GM23338 (cell line): ENCODE results near the gene MTR. TPM values are rescaled to one million over a fixed set of nuclear protein-coding genes. Genes with fewer than 3 reads are reported as not detected.

ENCODE experiments used
- ATAC-seq: fragments of 200-7000 bp; cut with Tn5 transposase; 3 replicates; pipeline ENCODE4 v1.9.1; 2020
- DNase-seq: peaks from one replicate; pipeline ENCODE4 v3.0.0-alpha.2; 2015; ENCODE audit warnings: low spot score
- H2AFZ ChIP-seq: fragments of 200-600 bp; sonication (generic); 2 replicates; pipeline ENCODE4 v1.8.0; 2016; ENCODE audit warnings: antibody characterized with exemption, mild to moderate bottlenecking, moderate library complexity
- H3F3A ChIP-seq: fragments of 200-600 bp; sonication (generic); replicated peaks from 2 replicates; pipeline ENCODE4 v1.8.0; 2017; ENCODE audit warnings: antibody characterized with exemption, mixed run types, low read depth
- H3K27ac ChIP-seq: fragments of 200-600 bp; sonication (generic); 2 replicates; pipeline ENCODE4 v1.6.1; 2016; ENCODE audit warnings: low read depth
- H3K27me3 ChIP-seq: fragments of 200-600 bp; sonication (generic); 2 replicates; pipeline ENCODE4 v1.8.0; 2016; ENCODE audit warnings: mild to moderate bottlenecking, mixed run types, moderate library complexity; ENCODE audit not compliant: insufficient read depth
- H3K36me3 ChIP-seq: fragments of 200-600 bp; sonication (generic); 2 replicates; pipeline ENCODE4 v1.8.0; 2016; ENCODE audit warnings: mild to moderate bottlenecking; ENCODE audit not compliant: insufficient read depth
- H3K4me1 ChIP-seq: fragments of 200-600 bp; sonication (generic); 2 replicates; pipeline ENCODE4 v1.8.0; 2016; ENCODE audit warnings: mild to moderate bottlenecking, moderate library complexity; ENCODE audit not compliant: insufficient read depth
- H3K4me2 ChIP-seq: fragments of 200-600 bp; sonication (generic); 2 replicates; pipeline ENCODE4 v1.7.1; 2017; ENCODE audit warnings: mixed run types
- H3K4me3 ChIP-seq: fragments of 200-600 bp; sonication (generic); 2 replicates; pipeline ENCODE4 v1.6.1; 2016; ENCODE audit warnings: mixed run types
- H3K79me2 ChIP-seq: fragments of 200-600 bp; sonication (generic); replicated peaks from 2 replicates; pipeline ENCODE4 v1.8.0; 2017; ENCODE audit warnings: mild to moderate bottlenecking; ENCODE audit not compliant: insufficient read depth
- H3K9me2 ChIP-seq: fragments of 200-600 bp; sonication (generic); 2 replicates; pipeline ENCODE4 v1.8.0; 2017; ENCODE audit not compliant: insufficient read depth
- H4K20me1 ChIP-seq: fragments of 200-600 bp; sonication (generic); replicated peaks from 2 replicates; pipeline ENCODE4 v1.8.0; 2017; ENCODE audit warnings: mild to moderate bottlenecking; ENCODE audit not compliant: insufficient read depth
- H3K27ac Mint-ChIP-seq: 2 replicates; pipeline ENCODE4 v1.8.0; 2020; ENCODE audit warnings: inconsistent platforms, mild to moderate bottlenecking, moderate library complexity, mixed read lengths
- H3K27me3 Mint-ChIP-seq: 3 replicates; pipeline ENCODE4 v1.8.0; 2022; ENCODE audit warnings: low read depth, mild to moderate bottlenecking, moderate library complexity, mixed read lengths, inconsistent platforms; ENCODE audit not compliant: insufficient read depth, poor library complexity
- H3K36me3 Mint-ChIP-seq: 3 replicates; pipeline ENCODE4 v1.8.0; 2021; ENCODE audit warnings: low read depth, mild to moderate bottlenecking, inconsistent platforms, moderate library complexity, mixed read lengths
- H3K4me1 Mint-ChIP-seq: 3 replicates; pipeline ENCODE4 v1.8.0; 2020; ENCODE audit warnings: mild to moderate bottlenecking, inconsistent platforms, mixed read lengths
- H3K4me3 Mint-ChIP-seq: 3 replicates; pipeline ENCODE4 v1.8.0; 2021; ENCODE audit warnings: moderate library complexity, mild to moderate bottlenecking, inconsistent platforms, mixed read lengths
- H3K9me3 Mint-ChIP-seq: 3 replicates; pipeline ENCODE4 v1.8.0; 2020; ENCODE audit warnings: moderate library complexity, mild to moderate bottlenecking, inconsistent platforms, mixed read lengths
- EZH2 ChIP-seq: fragments of 200-600 bp; sonication (generic); IDR thresholded peaks from one replicate; pipeline ENCODE4 v1.8.0; 2017; ENCODE audit warnings: antibody characterized with exemption, mild to moderate bottlenecking, low read depth; ENCODE audit not compliant: unreplicated experiment
- EZH2phosphoT487 ChIP-seq: fragments of 200-600 bp; sonication (generic); IDR thresholded peaks from one replicate; pipeline ENCODE4 v1.8.1; 2018; ENCODE audit warnings: antibody characterized with exemption; ENCODE audit not compliant: unreplicated experiment
- JUNB ChIP-seq: IDR thresholded peaks from one replicate; pipeline ENCODE4 v1.6.1; 2016; ENCODE audit warnings: antibody characterized with exemption; ENCODE audit not compliant: unreplicated experiment
- NANOG ChIP-seq: IDR thresholded peaks from 2 replicates; pipeline ENCODE4 v1.6.1; 2016; ENCODE audit warnings: antibody characterized with exemption, borderline replicate concordance
- POLR2AphosphoS5 ChIP-seq: IDR thresholded peaks from 2 replicates; pipeline ENCODE4 v1.6.1; 2016; ENCODE audit warnings: antibody characterized with exemption, low read depth
- STAT1 ChIP-seq: IDR thresholded peaks from one replicate; pipeline ENCODE4 v1.6.1; 2016; ENCODE audit warnings: antibody characterized with exemption; ENCODE audit not compliant: unreplicated experiment
- ZNF114 ChIP-seq: fragments of 250-450 bp; sonication (Bioruptor Pico); IDR thresholded peaks from 2 replicates; pipeline ENCODE4 v1.5.0; 2020; ENCODE audit warnings: mild to moderate bottlenecking, moderate library complexity
- ZNF331 ChIP-seq: fragments of 250-450 bp; sonication (Bioruptor Pico); IDR thresholded peaks from 2 replicates; pipeline ENCODE4 v1.5.0; 2020; ENCODE audit warnings: low read depth, mild to moderate bottlenecking, moderate library complexity
- polyA plus RNA-seq: library from polyadenylated mRNA; unstranded; fragments of >200 nt; fragmentation: Nextera tagmentation; extraction: Ambion mirVana; gene quantifications from 2 replicates; pipeline ENCODE4 v1.2.1, GENCODE V29; 2016
- total RNA-seq: library from RNA; depleted of rRNA; stranded (reverse); fragments of >200 nt; shearing (Covaris generic); gene quantifications from 2 replicates; pipeline ENCODE4 v1.2.3, GENCODE V29; 2014
- TF ChIP-seq, protein P1 (sequence below): IDR thresholded peaks from one replicate; pipeline ENCODE4 v1.6.1; 2018; ENCODE audit warnings: antibody characterized with exemption; ENCODE audit not compliant: unreplicated experiment
- TF ChIP-seq, protein P2 (sequence below): fragments of 250-450 bp; sonication (Bioruptor Pico); IDR thresholded peaks from 2 replicates; pipeline ENCODE4 v1.5.0; 2020; ENCODE audit warnings: mild to moderate bottlenecking, moderate library complexity
- TF ChIP-seq, protein P3 (sequence below), 2 experiments: fragments of 200-600 bp in 1 of 2; sonication (generic) in 1 of 2; conservative IDR thresholded peaks; 2 replicates each; pipeline versions ENCODE4 v1.5.1 to v1.6.1; 2016 to 2017; ENCODE audit warnings: antibody characterized with exemption in 2 of 2, low read depth in 2 of 2, mild to moderate bottlenecking in 2 of 2, moderate library complexity in 1 of 2

The MTR gene
- total and polyA plus RNA-seq, 2 experiments from 2014 or later = 6.4 to 20.0 TPM

DNA sequence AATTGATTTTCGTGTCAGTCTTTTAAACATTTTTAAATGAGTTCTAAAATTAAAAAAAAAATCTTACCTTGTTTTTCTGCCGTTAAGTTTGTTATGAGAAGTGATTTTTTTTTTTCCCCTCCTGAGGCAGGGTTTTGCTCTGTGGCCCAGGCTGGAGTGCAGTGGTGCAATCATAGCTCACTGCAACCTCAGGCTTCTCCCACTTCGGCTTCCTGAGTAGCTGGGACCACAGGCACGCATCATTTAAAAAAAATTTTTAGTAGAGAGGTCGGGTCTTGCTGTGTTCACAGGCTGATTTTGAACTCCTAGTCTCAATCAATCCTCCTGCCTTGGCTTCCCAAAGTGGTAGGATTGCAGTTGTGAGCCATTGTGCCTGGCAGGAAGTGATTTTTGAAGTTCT is 41.1 kb downstream of the MTR start (continued):
- TF ChIP-seq, protein P1, sequence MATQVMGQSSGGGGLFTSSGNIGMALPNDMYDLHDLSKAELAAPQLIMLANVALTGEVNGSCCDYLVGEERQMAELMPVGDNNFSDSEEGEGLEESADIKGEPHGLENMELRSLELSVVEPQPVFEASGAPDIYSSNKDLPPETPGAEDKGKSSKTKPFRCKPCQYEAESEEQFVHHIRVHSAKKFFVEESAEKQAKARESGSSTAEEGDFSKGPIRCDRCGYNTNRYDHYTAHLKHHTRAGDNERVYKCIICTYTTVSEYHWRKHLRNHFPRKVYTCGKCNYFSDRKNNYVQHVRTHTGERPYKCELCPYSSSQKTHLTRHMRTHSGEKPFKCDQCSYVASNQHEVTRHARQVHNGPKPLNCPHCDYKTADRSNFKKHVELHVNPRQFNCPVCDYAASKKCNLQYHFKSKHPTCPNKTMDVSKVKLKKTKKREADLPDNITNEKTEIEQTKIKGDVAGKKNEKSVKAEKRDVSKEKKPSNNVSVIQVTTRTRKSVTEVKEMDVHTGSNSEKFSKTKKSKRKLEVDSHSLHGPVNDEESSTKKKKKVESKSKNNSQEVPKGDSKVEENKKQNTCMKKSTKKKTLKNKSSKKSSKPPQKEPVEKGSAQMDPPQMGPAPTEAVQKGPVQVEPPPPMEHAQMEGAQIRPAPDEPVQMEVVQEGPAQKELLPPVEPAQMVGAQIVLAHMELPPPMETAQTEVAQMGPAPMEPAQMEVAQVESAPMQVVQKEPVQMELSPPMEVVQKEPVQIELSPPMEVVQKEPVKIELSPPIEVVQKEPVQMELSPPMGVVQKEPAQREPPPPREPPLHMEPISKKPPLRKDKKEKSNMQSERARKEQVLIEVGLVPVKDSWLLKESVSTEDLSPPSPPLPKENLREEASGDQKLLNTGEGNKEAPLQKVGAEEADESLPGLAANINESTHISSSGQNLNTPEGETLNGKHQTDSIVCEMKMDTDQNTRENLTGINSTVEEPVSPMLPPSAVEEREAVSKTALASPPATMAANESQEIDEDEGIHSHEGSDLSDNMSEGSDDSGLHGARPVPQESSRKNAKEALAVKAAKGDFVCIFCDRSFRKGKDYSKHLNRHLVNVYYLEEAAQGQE = no peak
- TF ChIP-seq NANOG (no peak), ZNF114 (no peak)

DNA sequence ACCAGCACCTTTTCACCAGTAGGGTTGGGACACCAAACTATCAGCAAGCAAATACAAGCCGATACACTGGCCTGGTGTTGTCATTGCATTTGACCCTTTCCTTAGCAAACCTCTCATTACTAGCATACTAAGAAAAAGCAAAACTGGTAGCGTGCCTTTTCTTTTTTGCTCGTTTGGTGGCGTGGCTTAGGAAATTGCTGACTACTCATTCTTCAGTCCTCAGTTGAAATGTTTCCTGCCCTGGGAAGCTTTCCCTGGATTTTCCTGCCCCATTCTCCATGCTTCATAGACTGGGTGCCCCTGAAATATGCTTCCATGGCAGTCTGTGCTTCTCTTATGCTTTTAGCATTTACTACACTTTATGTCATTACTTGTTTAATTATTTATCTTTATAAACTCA is 42.0 kb downstream of the MTR start:
- H3K27ac Mint-ChIP-seq = no peak overlapping the region
- H3K27ac ChIP-seq = no peak overlapping the region
- no peaks in the 10 kb centered on the region for H3K27me3 ChIP-seq
- no peaks in the 10 kb centered on the region for H3K4me1 ChIP-seq
- no peak overlapping the region for H3K4me3 Mint-ChIP-seq
- H3K27me3 Mint-ChIP-seq = peaks cover 2% of the 10 kb centered on the region
- H3K4me1 Mint-ChIP-seq = no peaks in the 10 kb centered on the region
- H3K36me3 ChIP-seq = peaks cover 13% of the 10 kb centered on the region
- peaks cover 25% of the 10 kb centered on the region; the same call in 2 of the 3 replicates for H3K36me3 Mint-ChIP-seq
- DNase-seq (no peak), ATAC-seq (no peak)
- no peaks in the 10 kb centered on the region for H3F3A ChIP-seq
- H3K4me3 ChIP-seq = no peak overlapping the region
- no peaks in the 10 kb centered on the region for H3K9me3 Mint-ChIP-seq
- H3K9me2 ChIP-seq = no peaks in the 10 kb centered on the region
- no peaks in the 10 kb centered on the region for H3K79me2 ChIP-seq
- H2AFZ ChIP-seq = no peak overlapping the region
- H3K4me2 ChIP-seq = no peak overlapping the region
- H4K20me1 ChIP-seq = no peaks in the 10 kb centered on the region; the same call in 1 of the 2 replicates
- TF ChIP-seq EZH2phosphoT487 (no peak), EZH2 (no peak), POLR2AphosphoS5 (no peak), NANOG (no peak), JUNB (no peak), STAT1 (no peak), ZNF331 (no peak)
- TF ChIP-seq, protein P2, sequence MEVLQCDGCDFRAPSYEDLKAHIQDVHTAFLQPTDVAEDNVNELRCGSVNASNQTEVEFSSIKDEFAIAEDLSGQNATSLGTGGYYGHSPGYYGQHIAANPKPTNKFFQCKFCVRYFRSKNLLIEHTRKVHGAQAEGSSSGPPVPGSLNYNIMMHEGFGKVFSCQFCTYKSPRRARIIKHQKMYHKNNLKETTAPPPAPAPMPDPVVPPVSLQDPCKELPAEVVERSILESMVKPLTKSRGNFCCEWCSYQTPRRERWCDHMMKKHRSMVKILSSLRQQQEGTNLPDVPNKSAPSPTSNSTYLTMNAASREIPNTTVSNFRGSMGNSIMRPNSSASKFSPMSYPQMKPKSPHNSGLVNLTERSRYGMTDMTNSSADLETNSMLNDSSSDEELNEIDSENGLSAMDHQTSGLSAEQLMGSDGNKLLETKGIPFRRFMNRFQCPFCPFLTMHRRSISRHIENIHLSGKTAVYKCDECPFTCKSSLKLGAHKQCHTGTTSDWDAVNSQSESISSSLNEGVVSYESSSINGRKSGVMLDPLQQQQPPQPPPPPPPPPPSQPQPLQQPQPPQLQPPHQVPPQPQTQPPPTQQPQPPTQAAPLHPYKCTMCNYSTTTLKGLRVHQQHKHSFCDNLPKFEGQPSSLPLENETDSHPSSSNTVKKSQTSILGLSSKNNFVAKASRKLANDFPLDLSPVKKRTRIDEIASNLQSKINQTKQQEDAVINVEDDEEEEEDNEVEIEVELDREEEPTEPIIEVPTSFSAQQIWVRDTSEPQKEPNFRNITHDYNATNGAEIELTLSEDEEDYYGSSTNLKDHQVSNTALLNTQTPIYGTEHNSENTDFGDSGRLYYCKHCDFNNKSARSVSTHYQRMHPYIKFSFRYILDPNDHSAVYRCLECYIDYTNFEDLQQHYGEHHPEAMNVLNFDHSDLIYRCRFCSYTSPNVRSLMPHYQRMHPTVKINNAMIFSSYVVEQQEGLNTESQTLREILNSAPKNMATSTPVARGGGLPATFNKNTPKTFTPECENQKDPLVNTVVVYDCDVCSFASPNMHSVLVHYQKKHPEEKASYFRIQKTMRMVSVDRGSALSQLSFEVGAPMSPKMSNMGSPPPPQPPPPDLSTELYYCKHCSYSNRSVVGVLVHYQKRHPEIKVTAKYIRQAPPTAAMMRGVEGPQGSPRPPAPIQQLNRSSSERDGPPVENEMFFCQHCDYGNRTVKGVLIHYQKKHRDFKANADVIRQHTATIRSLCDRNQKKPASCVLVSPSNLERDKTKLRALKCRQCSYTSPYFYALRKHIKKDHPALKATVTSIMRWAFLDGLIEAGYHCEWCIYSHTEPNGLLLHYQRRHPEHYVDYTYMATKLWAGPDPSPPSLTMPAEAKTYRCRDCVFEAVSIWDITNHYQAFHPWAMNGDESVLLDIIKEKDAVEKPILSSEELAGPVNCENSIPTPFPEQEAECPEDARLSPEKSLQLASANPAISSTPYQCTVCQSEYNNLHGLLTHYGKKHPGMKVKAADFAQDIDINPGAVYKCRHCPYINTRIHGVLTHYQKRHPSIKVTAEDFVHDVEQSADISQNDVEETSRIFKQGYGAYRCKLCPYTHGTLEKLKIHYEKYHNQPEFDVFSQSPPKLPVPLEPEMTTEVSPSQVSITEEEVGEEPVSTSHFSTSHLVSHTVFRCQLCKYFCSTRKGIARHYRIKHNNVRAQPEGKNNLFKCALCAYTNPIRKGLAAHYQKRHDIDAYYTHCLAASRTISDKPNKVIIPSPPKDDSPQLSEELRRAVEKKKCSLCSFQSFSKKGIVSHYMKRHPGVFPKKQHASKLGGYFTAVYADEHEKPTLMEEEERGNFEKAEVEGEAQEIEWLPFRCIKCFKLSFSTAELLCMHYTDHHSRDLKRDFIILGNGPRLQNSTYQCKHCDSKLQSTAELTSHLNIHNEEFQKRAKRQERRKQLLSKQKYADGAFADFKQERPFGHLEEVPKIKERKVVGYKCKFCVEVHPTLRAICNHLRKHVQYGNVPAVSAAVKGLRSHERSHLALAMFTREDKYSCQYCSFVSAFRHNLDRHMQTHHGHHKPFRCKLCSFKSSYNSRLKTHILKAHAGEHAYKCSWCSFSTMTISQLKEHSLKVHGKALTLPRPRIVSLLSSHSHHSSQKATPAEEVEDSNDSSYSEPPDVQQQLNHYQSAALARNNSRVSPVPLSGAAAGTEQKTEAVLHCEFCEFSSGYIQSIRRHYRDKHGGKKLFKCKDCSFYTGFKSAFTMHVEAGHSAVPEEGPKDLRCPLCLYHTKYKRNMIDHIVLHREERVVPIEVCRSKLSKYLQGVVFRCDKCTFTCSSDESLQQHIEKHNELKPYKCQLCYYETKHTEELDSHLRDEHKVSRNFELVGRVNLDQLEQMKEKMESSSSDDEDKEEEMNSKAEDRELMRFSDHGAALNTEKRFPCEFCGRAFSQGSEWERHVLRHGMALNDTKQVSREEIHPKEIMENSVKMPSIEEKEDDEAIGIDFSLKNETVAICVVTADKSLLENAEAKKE (CRISPR knock-in tag) = no peak
- TF ChIP-seq, protein P1 = no peak
- TF ChIP-seq, protein P3, sequence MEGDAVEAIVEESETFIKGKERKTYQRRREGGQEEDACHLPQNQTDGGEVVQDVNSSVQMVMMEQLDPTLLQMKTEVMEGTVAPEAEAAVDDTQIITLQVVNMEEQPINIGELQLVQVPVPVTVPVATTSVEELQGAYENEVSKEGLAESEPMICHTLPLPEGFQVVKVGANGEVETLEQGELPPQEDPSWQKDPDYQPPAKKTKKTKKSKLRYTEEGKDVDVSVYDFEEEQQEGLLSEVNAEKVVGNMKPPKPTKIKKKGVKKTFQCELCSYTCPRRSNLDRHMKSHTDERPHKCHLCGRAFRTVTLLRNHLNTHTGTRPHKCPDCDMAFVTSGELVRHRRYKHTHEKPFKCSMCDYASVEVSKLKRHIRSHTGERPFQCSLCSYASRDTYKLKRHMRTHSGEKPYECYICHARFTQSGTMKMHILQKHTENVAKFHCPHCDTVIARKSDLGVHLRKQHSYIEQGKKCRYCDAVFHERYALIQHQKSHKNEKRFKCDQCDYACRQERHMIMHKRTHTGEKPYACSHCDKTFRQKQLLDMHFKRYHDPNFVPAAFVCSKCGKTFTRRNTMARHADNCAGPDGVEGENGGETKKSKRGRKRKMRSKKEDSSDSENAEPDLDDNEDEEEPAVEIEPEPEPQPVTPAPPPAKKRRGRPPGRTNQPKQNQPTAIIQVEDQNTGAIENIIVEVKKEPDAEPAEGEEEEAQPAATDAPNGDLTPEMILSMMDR (conservative IDR thresholded peaks at IDR 0.05; ENCODE audit: low read depth in 2 of 2) = no peak
